GM13977 (cell line): ENCODE measurements around the gene COL2A1.

ENCODE experiments used
- DNase-seq: peaks from one replicate; pipeline ENCODE4 v3.0.0; 2012; ENCODE audit warnings: low spot score
- in situ Hi-C: fragments of 300-500 bp; cut with MboI; formaldehyde crosslinking; loops from one replicate; pipeline ENCODE4 v1.12.0; 2022; ENCODE audit warnings: low sequenced_read_pairs, low pct_unique_long_range_greater_than_20kb, mixed read lengths, inconsistent platforms; ENCODE audit not compliant: unreplicated experiment
- TF ChIP-seq, protein P1 (sequence below): IDR thresholded peaks from 2 replicates; pipeline ENCODE4 v1.5.1; 2012; ENCODE audit warnings: mild to moderate bottlenecking, control low read depth; ENCODE audit not compliant: insufficient read depth; ENCODE audit errors: extremely low read depth, missing control alignments

The COL2A1 gene

GRCh38 chr12:47980197-47980596, 24.1 kb downstream of the COL2A1 start:
- DNase-seq = no peak
- TF ChIP-seq, protein P1, sequence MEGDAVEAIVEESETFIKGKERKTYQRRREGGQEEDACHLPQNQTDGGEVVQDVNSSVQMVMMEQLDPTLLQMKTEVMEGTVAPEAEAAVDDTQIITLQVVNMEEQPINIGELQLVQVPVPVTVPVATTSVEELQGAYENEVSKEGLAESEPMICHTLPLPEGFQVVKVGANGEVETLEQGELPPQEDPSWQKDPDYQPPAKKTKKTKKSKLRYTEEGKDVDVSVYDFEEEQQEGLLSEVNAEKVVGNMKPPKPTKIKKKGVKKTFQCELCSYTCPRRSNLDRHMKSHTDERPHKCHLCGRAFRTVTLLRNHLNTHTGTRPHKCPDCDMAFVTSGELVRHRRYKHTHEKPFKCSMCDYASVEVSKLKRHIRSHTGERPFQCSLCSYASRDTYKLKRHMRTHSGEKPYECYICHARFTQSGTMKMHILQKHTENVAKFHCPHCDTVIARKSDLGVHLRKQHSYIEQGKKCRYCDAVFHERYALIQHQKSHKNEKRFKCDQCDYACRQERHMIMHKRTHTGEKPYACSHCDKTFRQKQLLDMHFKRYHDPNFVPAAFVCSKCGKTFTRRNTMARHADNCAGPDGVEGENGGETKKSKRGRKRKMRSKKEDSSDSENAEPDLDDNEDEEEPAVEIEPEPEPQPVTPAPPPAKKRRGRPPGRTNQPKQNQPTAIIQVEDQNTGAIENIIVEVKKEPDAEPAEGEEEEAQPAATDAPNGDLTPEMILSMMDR = no peak
- in situ Hi-C loops = no loop called here

DNA sequence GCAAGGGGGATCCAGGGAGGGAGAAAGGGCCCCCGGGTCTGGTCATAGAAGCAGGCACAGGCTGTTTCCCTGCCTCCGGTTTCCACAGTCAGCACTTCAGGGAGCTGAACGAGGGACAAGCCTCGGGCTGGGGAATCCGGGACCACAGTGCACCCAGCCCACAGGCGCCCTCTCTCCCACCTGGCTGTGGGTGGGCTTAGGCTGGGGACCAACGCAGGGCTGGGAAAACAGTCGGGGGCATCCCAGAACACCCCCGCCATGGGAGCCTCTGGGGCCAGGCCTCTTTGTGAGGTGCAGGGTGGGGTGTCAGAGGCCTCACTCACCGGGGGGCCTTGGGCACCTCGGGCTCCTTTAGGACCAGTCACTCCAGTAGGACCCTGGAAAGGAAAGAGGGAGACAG, 24.6 kb downstream of the COL2A1 start:
- TF ChIP-seq, protein P1 = no peak
- DNase-seq = no peak
- in situ Hi-C loops = no loop called here

- DNase-seq = no peak
- TF ChIP-seq, protein P1 = no peak
- in situ Hi-C loops = no loop called here
Measured at GRCh38 chr12:47979166-47979565, 25.1 kb downstream of the COL2A1 start.

DNA sequence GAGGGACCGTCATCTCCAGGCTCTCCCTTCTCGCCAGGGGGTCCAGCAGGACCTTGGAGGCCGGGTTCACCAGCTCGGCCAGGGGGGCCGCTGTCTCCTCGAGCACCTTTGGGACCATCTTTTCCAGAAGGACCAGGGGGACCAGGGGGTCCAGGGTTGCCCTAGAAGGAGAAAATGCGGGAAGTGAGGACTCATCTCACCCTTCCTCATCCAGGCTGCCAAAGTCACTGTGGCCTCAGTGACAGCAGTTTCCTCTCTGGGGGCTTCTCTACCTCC, 25.7 kb downstream of the COL2A1 start:
- TF ChIP-seq, protein P1 = no peak
- DNase-seq = no peak
- in situ Hi-C loops = no loop called here

DNA sequence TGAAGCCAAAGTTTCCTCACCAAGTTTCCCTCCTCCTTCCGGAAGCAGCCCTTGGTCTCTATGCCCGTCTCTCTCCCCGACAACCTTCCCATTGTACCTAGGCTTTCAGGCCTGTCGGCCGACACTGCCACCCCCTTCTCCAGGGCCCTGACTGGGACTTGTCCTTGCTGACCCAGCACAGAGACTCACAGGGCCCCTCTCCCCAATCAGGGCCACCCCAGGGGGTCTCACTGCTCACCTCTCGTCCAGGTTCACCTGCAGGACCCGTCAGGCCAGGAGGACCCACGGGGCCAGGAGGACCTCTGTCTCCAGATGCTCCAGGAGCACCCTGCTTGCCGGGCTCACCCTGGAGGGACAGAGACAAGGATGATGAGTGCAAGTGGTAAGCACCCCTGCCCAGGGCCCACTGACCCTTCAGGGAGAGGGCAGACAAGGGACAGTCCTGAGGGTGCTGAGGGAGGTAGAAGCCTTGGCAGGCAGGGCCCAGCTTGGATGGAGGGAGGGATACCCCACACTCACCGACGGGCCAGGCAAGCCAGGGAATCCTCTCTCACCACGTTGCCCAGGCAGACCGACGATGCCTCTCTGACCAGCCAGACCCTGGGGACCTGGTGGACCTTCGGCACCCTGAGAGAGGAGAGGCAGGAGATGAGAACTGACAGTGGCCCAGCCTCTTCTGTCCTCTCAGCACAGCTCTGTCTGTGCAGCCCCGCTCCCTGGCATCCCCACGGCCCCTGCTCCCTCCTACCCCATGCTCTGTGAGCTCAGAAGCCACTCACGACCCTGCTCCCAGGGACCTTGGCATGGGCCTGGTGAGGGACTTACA, 26.3 kb downstream of the COL2A1 start:
- no peak for DNase-seq
- TF ChIP-seq, protein P1 = no peak
- in situ Hi-C loops = no loop called here

GRCh38 chr12:47977046-47977771, 27.1 kb downstream of the COL2A1 start:
- no peak for DNase-seq
- TF ChIP-seq, protein P1 = no peak
- in situ Hi-C loops = no loop called here
